GM12878 (cell line): ENCODE measurements around the gene DOCK2. TPM values are rescaled to one million over a fixed set of nuclear protein-coding genes. Genes with fewer than 3 reads are reported as not detected.

Experiments
- ATAC-seq: fragments of 200-7000 bp; cut with Tn5 transposase; 3 replicates; pipeline ENCODE4 v1.9.1; 2020; ENCODE audit warnings: mild to moderate bottlenecking, moderate library complexity
- BruUV-seq: library from RNA; stranded (reverse); fragments of 400-500 nt; replicated peaks from 2 replicates; lab custom pipeline; 2021; lab: Mats Ljungman, UMichigan
- CTCF ChIA-PET: fragments of 300-600 bp; sonication (Branson Sonifier 250); formaldehyde crosslinking; extraction: SDS; loops from one replicate; lab custom pipeline; 2021; ENCODE audit warnings: inconsistent platforms; lab: Yijun Ruan, JAX
- POLR2A ChIA-PET: fragments of 350-600 bp; formaldehyde crosslinking; extraction: SDS; loops from one replicate; lab custom pipeline; 2021; ENCODE audit warnings: inconsistent platforms; lab: Charles Lee
- RAD21 ChIA-PET: fragments of 300-600 bp; sonication (Branson Sonifier 250); formaldehyde crosslinking; loops from one replicate; lab custom pipeline; 2023; ENCODE audit warnings: antibody characterized with exemption; ENCODE audit not compliant: unreplicated experiment; lab: Charles Lee
- SMC1A ChIA-PET: fragments of 300-600 bp; sonication (Branson Sonifier 250); formaldehyde crosslinking; loops from one replicate; lab custom pipeline; 2023; ENCODE audit not compliant: unreplicated experiment, uncharacterized antibody; lab: Charles Lee
- DNase-seq: peaks from one replicate; pipeline ENCODE4 v3.0.0-alpha.2; 2011; ENCODE audit warnings: low read depth, low spot score
- FAIRE-seq: peaks from 3 replicates; lab custom pipeline; 2011; peaks lifted over from hg19 to GRCh38; lab: Jason Lieb, UNC
- H2AFZ ChIP-seq: 2 replicates; pipeline ENCODE4 v1.6.0; 2011; ENCODE audit warnings: low read depth, low read length, control low read depth; ENCODE audit not compliant: control insufficient read depth
- H3K27ac ChIP-seq: 2 replicates; pipeline ENCODE4 v1.5.1; 2011; ENCODE audit warnings: control low read depth; ENCODE audit not compliant: control insufficient read depth, insufficient read depth
- H3K27me3 ChIP-seq, 2 experiments: replicated peaks in 1 of 2; 2 replicates each; pipeline versions ENCODE4 v1.6.0 to v1.6.1; 2011; ENCODE audit warnings: low read length in 1 of 2; ENCODE audit not compliant: control insufficient read depth in 2 of 2, insufficient read depth in 2 of 2
- H3K36me3 ChIP-seq, 2 experiments: 2 replicates each; pipeline ENCODE4 v1.5.1; 2011; ENCODE audit warnings: low read length in 1 of 2; ENCODE audit not compliant: control insufficient read depth in 2 of 2, insufficient read depth in 2 of 2
- H3K4me1 ChIP-seq: 2 replicates; pipeline ENCODE4 v1.6.1; 2011; ENCODE audit warnings: mild to moderate bottlenecking, low read length, moderate library complexity, mixed read lengths; ENCODE audit not compliant: control insufficient read depth, insufficient read depth
- H3K4me2 ChIP-seq: 2 replicates; pipeline ENCODE4 v1.6.0; 2011; ENCODE audit warnings: control low read depth; ENCODE audit not compliant: control insufficient read depth, insufficient read depth
- H3K4me3 ChIP-seq: fragments of 200-600 bp; sonication (generic); 2 replicates; pipeline ENCODE4 v1.5.1; 2016
- H3K79me2 ChIP-seq: 2 replicates; pipeline ENCODE4 v1.6.0; 2011; ENCODE audit warnings: low read length; ENCODE audit not compliant: control insufficient read depth, insufficient read depth
- H3K9ac ChIP-seq: 2 replicates; pipeline ENCODE4 v1.8.0; 2011; ENCODE audit warnings: low read length, control low read depth, mixed read lengths; ENCODE audit not compliant: control insufficient read depth, insufficient read depth
- H3K9me3 ChIP-seq: replicated peaks from 3 replicates; pipeline ENCODE4 v1.5.1; 2011; ENCODE audit warnings: mild to moderate bottlenecking, low read length; ENCODE audit not compliant: control insufficient read depth, insufficient read depth
- H4K20me1 ChIP-seq: 2 replicates; pipeline ENCODE4 v1.6.0; 2011; ENCODE audit not compliant: control insufficient read depth, insufficient read depth
- CBX5 ChIP-seq: sonication (generic); IDR thresholded peaks from 2 replicates; pipeline ENCODE4 v1.6.1; 2016; ENCODE audit warnings: low read depth, moderate library complexity, mild to moderate bottlenecking, inconsistent platforms
- CEBPZ ChIP-seq: fragments of 150-350 bp; IDR thresholded peaks from 2 replicates; pipeline ENCODE4 v1.6.1; 2016; ENCODE audit warnings: low read depth, low read length
- IRF3 ChIP-seq: fragments of 450-650 bp; IDR thresholded peaks from 2 replicates; pipeline ENCODE4 v1.6.1; 2014; ENCODE audit warnings: mild to moderate bottlenecking
- MEF2B ChIP-seq: fragments of 450-650 bp; IDR thresholded peaks from 2 replicates; pipeline ENCODE4 v1.6.1; 2018; ENCODE audit warnings: mild to moderate bottlenecking, moderate library complexity; ENCODE audit not compliant: partially characterized antibody, poor library complexity, severe bottlenecking
- POLR2AphosphoS2 ChIP-seq: IDR thresholded peaks from 2 replicates; pipeline ENCODE4 v1.6.1; 2011; ENCODE audit warnings: low read depth, mild to moderate bottlenecking, low read length, improper control_type of control experiment, moderate library complexity
- RAD21 ChIP-seq: IDR thresholded peaks from 2 replicates; pipeline ENCODE4 v1.6.1; 2011; ENCODE audit warnings: mild to moderate bottlenecking, low read depth, low read length, moderate library complexity; ENCODE audit not compliant: insufficient read depth
- SP1 ChIP-seq: IDR thresholded peaks from one replicate; pipeline ENCODE4 v1.6.1; 2011; ENCODE audit warnings: low read depth, low read length
- WRNIP1 ChIP-seq: IDR thresholded peaks from 2 replicates; pipeline ENCODE4 v1.6.1; 2011; ENCODE audit warnings: low read depth, low read length, improper control_type of control experiment, borderline replicate concordance
- YY1 ChIP-seq: IDR thresholded peaks from 2 replicates; pipeline ENCODE4 v1.6.1; 2011; ENCODE audit warnings: low read depth, mild to moderate bottlenecking, low read length
- ZNF384 ChIP-seq: IDR thresholded peaks from 2 replicates; pipeline ENCODE4 v1.6.1; 2012; ENCODE audit warnings: low read depth, mild to moderate bottlenecking, low read length, improper control_type of control experiment, borderline replicate concordance
- WGBS: methylation state at CpG from one replicate; pipeline ENCODE4 v1.1.6; 2016; ENCODE audit warnings: low lambda C conversion rate; ENCODE audit not compliant: insufficient replicate concordance, insufficient coverage; ENCODE audit errors: missing lambda C conversion rate; 5-methylcytosine and 5-hydroxymethylcytosine counted together
- in situ Hi-C: fragments of 300-500 bp; cut with MboI; formaldehyde crosslinking; loops from 9 replicates; pipeline ENCODE4 v1.14.3; 2018; ENCODE audit warnings: mixed read lengths
- intact Hi-C: fragments of 100-400 bp; cut with micrococcal nuclease; formaldehyde crosslinking; loops from one replicate; pipeline ENCODE4 v1.14.2; 2022; ENCODE audit not compliant: unreplicated experiment
- polyA plus RNA-seq, 11 experiments: library from polyadenylated mRNA; depleted of rRNA in 4 of 11; unstranded in 6 of 11; stranded (reverse) in 5 of 11; fragments of >200 nt; fragmentation: Nextera tagmentation in 4 of 11; fragmentation: Illumina TruSeq in 1 of 11; extraction: Ambion mirVana in 4 of 11; extraction: Trizol in 1 of 11; gene quantifications; 1 replicate in 1 of 11; 2 replicates in 10 of 11; pipeline versions ENCODE4 v1.2.1 to v1.2.3, GENCODE V29; 2011 to 2016; ENCODE audit warnings: inconsistent platforms in 2 of 11, missing spikeins in 2 of 11, low read depth in 1 of 11
- total RNA-seq, 4 experiments: library from RNA; depleted of rRNA in 3 of 4; stranded (reverse); fragments of >200 nt in 3 of 4; fragmentation: Illumina TruSeq in 1 of 4; extraction: Trizol in 1 of 4; gene quantifications; 2 replicates each; pipeline versions ENCODE4 v1.2.1 to v1.2.3, GENCODE V29; 2013 to 2021

Gene DOCK2
- total and polyA plus RNA-seq, 10 of the 15 experiments (the other 5 are each of a cell fraction or from before 2014, with no cell fraction given), result 34.2 to 192 (median 118) TPM

- no peak overlapping the region for H3K9ac ChIP-seq
- no peak overlapping the region for H3K27ac ChIP-seq
- DNase-seq, result no peak
- no peaks in the 10 kb centered on the region for H3K79me2 ChIP-seq
- CTCF ChIA-PET, result interaction anchor here (0.6 to 1.7 kb wide), 5 partner anchors 10 to 90 kb away, joined by 3 to 4 read pairs (median 3); no protein-coding TSS in a partner anchor
- RAD21 ChIA-PET, result interaction anchor here (1.7 to 2.4 kb wide), 3 partner anchors 9 to 13 kb away, joined by 3 to 10 read pairs (median 5); no protein-coding TSS in a partner anchor
- no peak for FAIRE-seq
- H2AFZ ChIP-seq, result no peak overlapping the region
- no peak for ATAC-seq
- no peaks in the 10 kb centered on the region for H3K9me3 ChIP-seq
- in situ Hi-C loops, result no loop called here
- H3K4me3 ChIP-seq, result no peak overlapping the region
- intact Hi-C loops, result no loop called here
- H3K4me2 ChIP-seq, result no peak overlapping the region
- H3K36me3 ChIP-seq, result peaks cover 8 to 9% of the 10 kb centered on the region in 2 experiments
- no peaks in the 10 kb centered on the region for H4K20me1 ChIP-seq
- SMC1A ChIA-PET, result interaction anchor here (0.8 to 16.5 kb wide), 4 partner anchors 8 to 79 kb away, joined by 3 to 368 read pairs (median 13); no protein-coding TSS in a partner anchor
- no TSS peak for BruUV-seq
- no peaks in the 10 kb centered on the region for H3K27me3 ChIP-seq
- H3K4me1 ChIP-seq, result peaks cover 1% of the 10 kb centered on the region; the same call in 1 of the 2 replicates
- POLR2A ChIA-PET, result interaction anchor here (1.2 kb wide), 1 partner anchor 10 kb away, joined by 7 read pairs; no protein-coding TSS in a partner anchor
- WGBS, result 97% methylated on average over 4 of the region's 4 CpGs
- TF ChIP-seq MEF2B (peak; percentile 56), YY1 (no peak)
Measured at GRCh38 chr5:169791251-169791650, 154.2 kb downstream of the DOCK2 start.

GRCh38 chr5:169795338-169795737 is 158.3 kb downstream of the DOCK2 start:
- intact Hi-C loops (no loop called here), in situ Hi-C loops (no loop called here)
- H3K27ac ChIP-seq, result no peak overlapping the region
- H3K4me1 ChIP-seq, result peaks cover 10% of the 10 kb centered on the region
- no peak overlapping the region for H3K4me2 ChIP-seq
- no peaks in the 10 kb centered on the region; the same call in 2 of the 3 replicates for H3K9me3 ChIP-seq
- no peak overlapping the region for H3K9ac ChIP-seq
- FAIRE-seq (no peak), DNase-seq (no peak), ATAC-seq (no peak)
- CTCF ChIA-PET, result interaction anchor here (1.0 to 1.4 kb wide), 4 partner anchors 9 to 17 kb away, joined by 3 to 4 read pairs (median 4); no protein-coding TSS in a partner anchor
- H3K4me3 ChIP-seq, result no peak overlapping the region
- H3K79me2 ChIP-seq, result no peaks in the 10 kb centered on the region
- 91% methylated on average over 9 of the region's 9 CpGs for WGBS
- SMC1A ChIA-PET, result interaction anchor here (1.0 to 16.6 kb wide), 4 partner anchors 10 to 93 kb away, joined by 3 to 368 read pairs (median 86); no protein-coding TSS in a partner anchor
- peaks cover 6 to 8% of the 10 kb centered on the region in 2 experiments for H3K36me3 ChIP-seq
- RAD21 ChIA-PET, result no interaction called here
- H4K20me1 ChIP-seq, result no peaks in the 10 kb centered on the region
- no peak overlapping the region for H2AFZ ChIP-seq
- BruUV-seq, result no TSS peak
- POLR2A ChIA-PET, result no interaction called here
- no peaks in the 10 kb centered on the region for H3K27me3 ChIP-seq
- no peak for TF ChIP-seq IRF3
- TF ChIP-seq CEBPZ, result no peak
- TF ChIP-seq RAD21, result 0 out of 2 replicates have a peak, but pooled peaks have one; percentile 20
- TF ChIP-seq SP1, result no peak
- TF ChIP-seq CBX5, result no peak
- no peak for TF ChIP-seq WRNIP1
- TF ChIP-seq POLR2AphosphoS2, result no peak
- TF ChIP-seq ZNF384, result no peak
